Putamen (tissue), 1 donor: ENCODE data around the gene ZNF584.
"Not testable (repeated sequence)": the region's sequence is repeated elsewhere in the genome, so short reads cannot be mapped to it uniquely, and the experiment has no call there.

Experiments
- DNase-seq: peaks from one replicate; pipeline ENCODE4 v3.0.0-alpha.2; 2016; ENCODE audit warnings: low spot score

The ZNF584 gene

GRCh38 chr19:58408152-58409009 is at the start of gene ZNF584:
ZNF584 (plus strand) TSS chr19:58408649; CDS start chr19:58409148, 499 bp downstream.
- peak; percentile 97 for DNase-seq

GRCh38 chr19:58361900-58362271 is 46.6 kb upstream of the ZNF584 start:
- no peak for DNase-seq

GRCh38 chr19:58362272-58362994 is 46.0 kb upstream of the ZNF584 start, which contains the start of gene ZNF497:
ZNF497 (minus strand) TSS chr19:58362751; CDS start chr19:58357635, 5,116 bp downstream.
- peak; percentile 97 for DNase-seq

- no peak for DNase-seq
Measured at GRCh38 chr19:58364146-58364545, 44.3 kb upstream of the ZNF584 start.

- DNase-seq: no peak
Measured at GRCh38 chr19:58366585-58367430, 41.6 kb upstream of the ZNF584 start.

- DNase-seq: no peak
Measured at GRCh38 chr19:58367698-58368454, 40.6 kb upstream of the ZNF584 start.

- no peak for DNase-seq
Measured at GRCh38 chr19:58368561-58369360, 39.7 kb upstream of the ZNF584 start.

GRCh38 chr19:58372311-58373133 is 35.9 kb upstream of the ZNF584 start:
- no peak for DNase-seq

GRCh38 chr19:58374200-58374599 is 34.2 kb upstream of the ZNF584 start:
- DNase-seq: no peak

GRCh38 chr19:58376724-58377123 is 31.7 kb upstream of the ZNF584 start:
- not testable (repeated sequence) for DNase-seq

GRCh38 chr19:58379246-58379645 is 29.2 kb upstream of the ZNF584 start:
- DNase-seq: no peak

- no peak for DNase-seq
Measured at GRCh38 chr19:58380037-58380661, 28.3 kb upstream of the ZNF584 start.

- DNase-seq: peak; percentile 100
Measured at GRCh38 chr19:58380662-58381459, 27.6 kb upstream of the ZNF584 start, which contains the start of gene ZNF837. ZNF837 (minus strand) TSS chr19:58381030; CDS start chr19:58369332, 11,698 bp downstream.

GRCh38 chr19:58381460-58382212 is 26.8 kb upstream of the ZNF584 start:
- no peak for DNase-seq

- no peak for DNase-seq
Measured at GRCh38 chr19:58382997-58383603, 25.3 kb upstream of the ZNF584 start.

GRCh38 chr19:58385313-58385890 is 23.0 kb upstream of the ZNF584 start:
- no peak for DNase-seq
